ENCODE measurements around the gene CR1. TPM values are rescaled to one million over a fixed set of nuclear protein-coding genes. Genes with fewer than 3 reads are reported as not detected.
A peak's percentile ranks its signal among the peaks of the same experiment; 100 is the strongest.

CR1 gene
- total and polyA plus RNA-seq, 9 of the 15 experiments (the other 6 are each of a cell fraction or from before 2014, with no cell fraction given): 0.07 to 0.47 (median 0.18) TPM

- TF ChIP-seq ELK1 (CRISPR knock-in tag; IDR thresholded peaks at IDR 0.05): no peak
- no peak for TF ChIP-seq ZBTB8A (IDR thresholded peaks at IDR 0.05; ENCODE audit: partially characterized antibody)
- no peak for TF ChIP-seq CEBPG (CRISPR knock-in tag; IDR thresholded peaks at IDR 0.05)
- TF ChIP-seq CEBPG (tag; conservative IDR thresholded peaks at IDR 0.05 in 1 of 2, IDR thresholded peaks at IDR 0.05 in 1 of 2): peak in 1 of 2 experiments; percentile 73; a peak in 1 of 4 replicates
- no peak for TF ChIP-seq XRCC3 (IDR thresholded peaks at IDR 0.05)
- no peak for TF ChIP-seq HIVEP1 (CRISPR knock-in tag; IDR thresholded peaks at IDR 0.05)
- no peak for TF ChIP-seq ARID4B (CRISPR knock-in tag; IDR thresholded peaks at IDR 0.05)
- TF ChIP-seq TCF7 (IDR thresholded peaks at IDR 0.05; ENCODE audit: borderline replicate concordance): no peak
- TF ChIP-seq ZNF511 (CRISPR knock-in tag; IDR thresholded peaks at IDR 0.05): no peak
- TF ChIP-seq TFAM (CRISPR knock-in tag; conservative IDR thresholded peaks at IDR 0.05): no peak
- TF ChIP-seq RBM17 (IDR thresholded peaks at IDR 0.05; ENCODE audit: borderline replicate concordance, low read depth, low read length): no peak
- peak; percentile 93 for TF ChIP-seq FOSL1 (tag; conservative IDR thresholded peaks at IDR 0.05)
- no peak for TF ChIP-seq NFXL1 (CRISPR knock-in tag; IDR thresholded peaks at IDR 0.05)
- TF ChIP-seq ZKSCAN8 (CRISPR knock-in tag; IDR thresholded peaks at IDR 0.05): no peak
- TF ChIP-seq CEBPB (tag; IDR thresholded peaks at IDR 0.05): peak; percentile 51
- no peak for TF ChIP-seq ZBTB26 (CRISPR knock-in tag; IDR thresholded peaks at IDR 0.05)
- TF ChIP-seq MTF1 (CRISPR knock-in tag; IDR thresholded peaks at IDR 0.05; ENCODE audit: borderline replicate concordance): no peak
- TF ChIP-seq SMAD3 (CRISPR knock-in tag; conservative IDR thresholded peaks at IDR 0.05): no peak
- TF ChIP-seq DACH1 (IDR thresholded peaks at IDR 0.05; ENCODE audit: partially characterized antibody): no peak
- peak; percentile 43 for TF ChIP-seq EHMT2 (IDR thresholded peaks at IDR 0.05)
- TF ChIP-seq CREB3 (tag; conservative IDR thresholded peaks at IDR 0.05; ENCODE audit: low read depth): no peak
- 0 out of 2 replicates have a peak, but pooled peaks have one; percentile 36 for TF ChIP-seq MAFG (tag; conservative IDR thresholded peaks at IDR 0.05)
These were observed 4.3 kb downstream of the CR1 start (continued) for GRCh38 chr1:207500306-207500705.
